Measurements from ENCODE around the gene TNRC6C. TPM values are rescaled to one million over a fixed set of nuclear protein-coding genes. Genes with fewer than 3 reads are reported as not detected.

TNRC6C gene
- total and polyA plus RNA-seq, 2 of the 13 experiments (the other 11 are each of a cell fraction or from before 2014, with no cell fraction given) = 0.66 to 4.9 TPM

- DNase-seq (ENCODE audit: low spot score) (no peak), FAIRE-seq (no peak), ATAC-seq (no peak)
- H4K20me1 ChIP-seq (ENCODE audit: insufficient read depth, low read length) = peaks cover 17% of the 10 kb centered on the region; the same call in 1 of the 2 replicates
- intact Hi-C loops (cut with micrococcal nuclease; ENCODE audit: unreplicated experiment) (no loop called here), in situ Hi-C loops (cut with HindIII; ENCODE audit: extremely low pct_ligation_motif_present, low pct_unique_long_range_greater_than_20kb) (no loop called here)
- ChIA-PET POLR2A (no interaction called here), CTCF (ENCODE audit: low intra/inter-chr PET ratio, low total read pairs) (no interaction called here)
- no peaks in the 10 kb centered on the region for H3K9me3 ChIP-seq (ENCODE audit: low read length)
- BruUV-seq (replicated peaks) = no TSS peak
- H3K36me3 ChIP-seq (replicated peaks in 1 of 2; ENCODE audit: control insufficient read depth in 1 of 2, insufficient read depth in 2 of 2, low read length in 2 of 2) = peaks cover 44 to 57% of the 10 kb centered on the region in 2 experiments; a peak in 4 of 5 replicates
- no peak overlapping the region for H3K9ac ChIP-seq (ENCODE audit: insufficient read depth, low read depth, low read length)
- peaks cover 15% of the 10 kb centered on the region for H3K79me2 ChIP-seq (ENCODE audit: insufficient read depth, low read length)
- peaks cover 32% of the 10 kb centered on the region for H3K4me1 ChIP-seq (ENCODE audit: insufficient read depth, low read length)
- H2AFZ ChIP-seq (ENCODE audit: low read length) = no peak overlapping the region
- WGBS (ENCODE audit: low lambda C conversion rate) = 94% methylated on average over 20 of the region's 23 CpGs
- 0 out of 4 replicates have a peak, but pooled peaks of 1 of the 2 experiments have one; percentile 31 for TF ChIP-seq POLR2A (IDR thresholded peaks at IDR 0.05; ENCODE audit: insufficient read depth in 1 of 2, low read depth in 2 of 2, low read length in 2 of 2)
- no peak for TF ChIP-seq ZFP90 (CRISPR knock-in tag; IDR thresholded peaks at IDR 0.05; ENCODE audit: borderline replicate concordance)
- no peak for TF ChIP-seq DRAP1 (CRISPR knock-in tag; IDR thresholded peaks at IDR 0.05)
- TF ChIP-seq SMARCE1 (IDR thresholded peaks at IDR 0.05; ENCODE audit: borderline replicate concordance) = no peak
- no peak for TF ChIP-seq NFKB2 (CRISPR knock-in tag; IDR thresholded peaks at IDR 0.05; ENCODE audit: borderline replicate concordance)
- H3K4me3 ChIP-seq (replicated peaks in 1 of 3; ENCODE audit: insufficient read depth in 1 of 3, low read depth in 2 of 3, low read length in 3 of 3) = no peak overlapping the region
- no peak overlapping the region for H3K27ac ChIP-seq (ENCODE audit: extremely low read length, insufficient read depth, low read length)
- H3K4me2 ChIP-seq (ENCODE audit: low read depth, low read length) = no peak overlapping the region
- no peaks in the 10 kb centered on the region for H3K27me3 ChIP-seq (ENCODE audit: control insufficient read depth in 1 of 2, insufficient read depth in 2 of 2, low read length in 2 of 2)
Measured at GRCh38 chr17:78122216-78122930, 163.9 kb downstream of the TNRC6C start.

- TF ChIP-seq ZC3H13 (CRISPR knock-in tag; IDR thresholded peaks at IDR 0.05) (0 out of 2 replicates have a peak, but pooled peaks have one; percentile 30), ZMYM3 (CRISPR knock-in tag; IDR thresholded peaks at IDR 0.05) (peak; percentile 35; the same call in 1 of the 2 replicates), ZNF207 (IDR thresholded peaks at IDR 0.05; ENCODE audit: borderline replicate concordance) (no peak)
- intact Hi-C loops (cut with micrococcal nuclease; ENCODE audit: unreplicated experiment) = no loop called here
- BruUV-seq (replicated peaks) = no TSS peak
- Histone ChIP-seq H3K36me3 (replicated peaks in 1 of 2; ENCODE audit: control insufficient read depth in 1 of 2, insufficient read depth in 2 of 2, low read length in 2 of 2) (peaks cover 43 to 57% of the 10 kb centered on the region in 2 experiments; a peak in 4 of 5 replicates), H3K79me2 (ENCODE audit: insufficient read depth, low read length) (peaks cover 19% of the 10 kb centered on the region), H4K20me1 (ENCODE audit: insufficient read depth, low read length) (peaks cover 12% of the 10 kb centered on the region; the same call in 1 of the 2 replicates), H3K4me1 (ENCODE audit: insufficient read depth, low read length) (peaks cover 27% of the 10 kb centered on the region), H3K27me3 (ENCODE audit: control insufficient read depth in 1 of 2, insufficient read depth in 2 of 2, low read length in 2 of 2) (no peaks in the 10 kb centered on the region), H3K27ac (ENCODE audit: extremely low read length, insufficient read depth, low read length) (no peak overlapping the region), H3K4me2 (ENCODE audit: low read depth, low read length) (no peak overlapping the region), H3K9ac (ENCODE audit: insufficient read depth, low read depth, low read length) (no peak overlapping the region), H3K9me3 (ENCODE audit: low read length) (no peaks in the 10 kb centered on the region), H2AFZ (ENCODE audit: low read length) (no peak overlapping the region), H3K4me3 (replicated peaks in 1 of 3; ENCODE audit: insufficient read depth in 1 of 3, low read depth in 2 of 3, low read length in 3 of 3) (no peak overlapping the region)
- in situ Hi-C loops (cut with HindIII; ENCODE audit: extremely low pct_ligation_motif_present, low pct_unique_long_range_greater_than_20kb) = no loop called here
- POLR2A ChIA-PET = no interaction called here
- CTCF ChIA-PET (ENCODE audit: low intra/inter-chr PET ratio, low total read pairs) = no interaction called here
- WGBS (ENCODE audit: low lambda C conversion rate) = 98% methylated on average over 4 of the region's 4 CpGs
- no peak for FAIRE-seq
- no peak for ATAC-seq
- DNase-seq (ENCODE audit: low spot score) = no peak
Measured at GRCh38 chr17:78122931-78123249, 164.4 kb downstream of the TNRC6C start.
